Mammary epithelial cell (primary cell): Measurements from ENCODE around the gene BMPR1A.

Experiments used
- EZH2 ChIP-seq: IDR thresholded peaks from 2 replicates; pipeline ENCODE4 v1.6.1; 2012; ENCODE audit warnings: low read length, inconsistent platforms, borderline replicate concordance
- TF ChIP-seq, protein P1 (sequence below), 2 donors: IDR thresholded peaks in 1 of 2; conservative IDR thresholded peaks in 1 of 2; 2 replicates each; pipeline ENCODE4 v1.5.1; 2011 to 2012; ENCODE audit warnings: inconsistent platforms in 2 of 2, low read length in 2 of 2, mild to moderate bottlenecking in 2 of 2, control low read depth in 1 of 2, low read depth in 1 of 2; ENCODE audit not compliant: insufficient read depth in 1 of 2; ENCODE audit errors: extremely low read depth in 1 of 2

DNA sequence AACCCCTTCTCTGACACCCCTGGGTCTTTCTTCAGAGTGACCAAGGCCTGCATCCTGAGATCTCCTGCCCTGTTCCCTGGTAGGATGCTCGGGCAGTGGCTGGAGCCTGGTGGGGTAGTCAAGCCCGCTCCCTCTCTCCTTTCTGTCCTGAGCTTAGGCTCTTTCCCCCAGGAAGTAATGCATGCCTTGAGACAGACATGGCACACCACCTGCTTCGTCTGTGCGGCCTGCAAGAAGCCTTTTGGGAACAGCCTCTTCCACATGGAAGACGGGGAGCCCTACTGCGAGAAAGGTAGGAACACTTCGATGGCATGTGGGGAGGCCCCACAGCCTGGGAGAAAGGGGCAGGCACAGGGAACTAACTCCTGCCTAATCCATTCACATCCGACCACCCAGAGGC, 37.9 kb upstream of the BMPR1A start:
- TF ChIP-seq, protein P1, sequence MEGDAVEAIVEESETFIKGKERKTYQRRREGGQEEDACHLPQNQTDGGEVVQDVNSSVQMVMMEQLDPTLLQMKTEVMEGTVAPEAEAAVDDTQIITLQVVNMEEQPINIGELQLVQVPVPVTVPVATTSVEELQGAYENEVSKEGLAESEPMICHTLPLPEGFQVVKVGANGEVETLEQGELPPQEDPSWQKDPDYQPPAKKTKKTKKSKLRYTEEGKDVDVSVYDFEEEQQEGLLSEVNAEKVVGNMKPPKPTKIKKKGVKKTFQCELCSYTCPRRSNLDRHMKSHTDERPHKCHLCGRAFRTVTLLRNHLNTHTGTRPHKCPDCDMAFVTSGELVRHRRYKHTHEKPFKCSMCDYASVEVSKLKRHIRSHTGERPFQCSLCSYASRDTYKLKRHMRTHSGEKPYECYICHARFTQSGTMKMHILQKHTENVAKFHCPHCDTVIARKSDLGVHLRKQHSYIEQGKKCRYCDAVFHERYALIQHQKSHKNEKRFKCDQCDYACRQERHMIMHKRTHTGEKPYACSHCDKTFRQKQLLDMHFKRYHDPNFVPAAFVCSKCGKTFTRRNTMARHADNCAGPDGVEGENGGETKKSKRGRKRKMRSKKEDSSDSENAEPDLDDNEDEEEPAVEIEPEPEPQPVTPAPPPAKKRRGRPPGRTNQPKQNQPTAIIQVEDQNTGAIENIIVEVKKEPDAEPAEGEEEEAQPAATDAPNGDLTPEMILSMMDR (conservative IDR thresholded peaks at IDR 0.05 in 1 of 2, IDR thresholded peaks at IDR 0.05 in 1 of 2; ENCODE audit: extremely low read depth in 1 of 2, insufficient read depth in 1 of 2, low read depth in 1 of 2, low read length in 2 of 2) = no peak
- no peak for TF ChIP-seq EZH2
